ENCODE results near the gene PRICKLE1.

- TF ChIP-seq CTCF (conservative IDR thresholded peaks at IDR 0.05; ENCODE audit: low read depth, low read length) (no peak), MXI1 (IDR thresholded peaks at IDR 0.05; ENCODE audit: borderline replicate concordance, low read depth, low read length) (no peak), MAFK (IDR thresholded peaks at IDR 0.05; ENCODE audit: low read depth, low read length) (no peak), MAZ (IDR thresholded peaks at IDR 0.05; ENCODE audit: borderline replicate concordance, low read depth, low read length) (no peak), RAD21 (IDR thresholded peaks at IDR 0.05; ENCODE audit: low read length) (no peak), BHLHE40 (IDR thresholded peaks at IDR 0.05; ENCODE audit: low read depth, low read length) (no peak), POLR2A (IDR thresholded peaks at IDR 0.05; ENCODE audit: low read depth, low read length) (no peak), FOS (IDR thresholded peaks at IDR 0.05; ENCODE audit: low read depth, low read length) (no peak), SMC3 (IDR thresholded peaks at IDR 0.05; ENCODE audit: low read depth, low read length) (no peak), RFX5 (IDR thresholded peaks at IDR 0.05; ENCODE audit: low read depth, low read length) (no peak), USF2 (IDR thresholded peaks at IDR 0.05; ENCODE audit: low read depth, low read length) (no peak), RCOR1 (IDR thresholded peaks at IDR 0.05; ENCODE audit: insufficient replicate concordance, low read length) (no peak), CEBPB (IDR thresholded peaks at IDR 0.05; ENCODE audit: low read depth, low read length) (no peak)
Measured at GRCh38 chr12:42492267-42492666, 97.3 kb downstream of the PRICKLE1 start.
